ENCODE measurements around the gene FUT9.

GRCh38 chr6:95967594-95967993, 48.2 kb upstream of the FUT9 start:
- no peak for TF ChIP-seq POLR2A (IDR thresholded peaks at IDR 0.05)
- TF ChIP-seq CTCF (IDR thresholded peaks at IDR 0.05): no peak
